ENCODE measurements around the gene PSTPIP1. TPM values are rescaled to one million over a fixed set of nuclear protein-coding genes. Genes with fewer than 3 reads are reported as not detected.

Gene PSTPIP1
- total and polyA plus RNA-seq, 10 of the 15 experiments (the other 5 are each of a cell fraction or from before 2014, with no cell fraction given), result 0.50 to 29.3 (median 14.5) TPM

- ChIA-PET CTCF (interaction anchor here (1.2 to 1.4 kb wide), 4 partner anchors 12 to 499 kb away, joined by 4 read pairs; no protein-coding TSS in a partner anchor), SMC1A (ENCODE audit: uncharacterized antibody, unreplicated experiment) (no interaction called here), RAD21 (ENCODE audit: unreplicated experiment) (interaction anchor here (0.6 to 1.4 kb wide), 2 partner anchors 499 to 1070 kb away, joined by 3 to 4 read pairs; no protein-coding TSS in a partner anchor), POLR2A (interaction anchor here (1.0 kb wide), 1 partner anchor 11 kb away, joined by 3 read pairs; no protein-coding TSS in a partner anchor)
- BruUV-seq (replicated peaks), result no TSS peak
- 57% methylated on average over 7 of the region's 7 CpGs for WGBS (ENCODE audit: insufficient coverage, insufficient replicate concordance, low lambda C conversion rate, missing lambda C conversion rate)
- no peaks in the 10 kb centered on the region for H4K20me1 ChIP-seq (ENCODE audit: control insufficient read depth, insufficient read depth)
- H3K9ac ChIP-seq (ENCODE audit: control insufficient read depth, insufficient read depth, low read length), result no peak overlapping the region
- no peak overlapping the region for H3K4me3 ChIP-seq
- H3K36me3 ChIP-seq (ENCODE audit: control insufficient read depth in 2 of 2, insufficient read depth in 2 of 2, low read length in 1 of 2), result peaks cover 0 to 6% of the 10 kb centered on the region in 2 experiments; a peak in 1 of 4 replicates
- no peaks in the 10 kb centered on the region for H3K9me3 ChIP-seq (replicated peaks; ENCODE audit: control insufficient read depth, insufficient read depth, low read length)
- H3K27ac ChIP-seq (ENCODE audit: control insufficient read depth, insufficient read depth), result no peak overlapping the region
- no peaks in the 10 kb centered on the region for H3K79me2 ChIP-seq (ENCODE audit: control insufficient read depth, insufficient read depth, low read length)
- H3K4me2 ChIP-seq (ENCODE audit: control insufficient read depth, insufficient read depth), result no peak overlapping the region
- no peak for ATAC-seq
- H3K4me1 ChIP-seq (ENCODE audit: control insufficient read depth, insufficient read depth, low read length), result no peaks in the 10 kb centered on the region
- no peak for DNase-seq (ENCODE audit: low read depth, low spot score)
- FAIRE-seq, result no peak
- no peaks in the 10 kb centered on the region for H3K27me3 ChIP-seq (replicated peaks in 1 of 2; ENCODE audit: control insufficient read depth in 2 of 2, insufficient read depth in 2 of 2, low read length in 1 of 2)
- no peak overlapping the region for H2AFZ ChIP-seq (ENCODE audit: control insufficient read depth, low read depth, low read length)
- in situ Hi-C loops (cut with MboI), result no loop called here
- intact Hi-C loops (cut with micrococcal nuclease; ENCODE audit: unreplicated experiment), result no loop called here
- TF ChIP-seq PRDM15 (CRISPR knock-in tag; IDR thresholded peaks at IDR 0.05) (no peak), MTA3 (IDR thresholded peaks at IDR 0.05; ENCODE audit: borderline replicate concordance, low read length) (no peak), SIX5 (IDR thresholded peaks at IDR 0.05; ENCODE audit: low read depth, low read length, severe bottlenecking) (no peak), TARDBP (IDR thresholded peaks at IDR 0.05; ENCODE audit: borderline replicate concordance) (no peak), STAT1 (conservative IDR thresholded peaks at IDR 0.05) (no peak), TCF7 (IDR thresholded peaks at IDR 0.05; ENCODE audit: borderline replicate concordance) (no peak), RUNX3 (IDR thresholded peaks at IDR 0.05; ENCODE audit: low read length) (no peak), HDAC2 (IDR thresholded peaks at IDR 0.05) (no peak), NR2F1 (conservative IDR thresholded peaks at IDR 0.05) (no peak), BCL11A (IDR thresholded peaks at IDR 0.05; ENCODE audit: low read depth, low read length) (no peak), SREBF1 (IDR thresholded peaks at IDR 0.05; ENCODE audit: low read length) (no peak), PBX3 (IDR thresholded peaks at IDR 0.05; ENCODE audit: insufficient replicate concordance, low read depth, low read length) (no peak), HSF1 (IDR thresholded peaks at IDR 0.05; ENCODE audit: low read depth, low read length) (no peak), MTA2 (IDR thresholded peaks at IDR 0.05; ENCODE audit: low read depth) (no peak), ZSCAN29 (IDR thresholded peaks at IDR 0.05) (no peak), IKZF1 (conservative IDR thresholded peaks at IDR 0.05) (no peak), FOXM1 (IDR thresholded peaks at IDR 0.05; ENCODE audit: low read depth, low read length) (no peak), ZZZ3 (IDR thresholded peaks at IDR 0.05; ENCODE audit: control insufficient read depth, insufficient read length, low read depth) (no peak)
Measured at GRCh38 chr15:77044228-77045042, 49.5 kb downstream of the PSTPIP1 start.
